Lower lobe of right lung (tissue), 2 donors: ENCODE data around the gene DKK3. TPM values are rescaled to one million over a fixed set of nuclear protein-coding genes. Genes with fewer than 3 reads are reported as not detected.

Experiments
- ATAC-seq, 2 donors: fragments of 200-7000 bp; cut with Tn5 transposase; one replicate each; pipeline ENCODE4 v1.9.1; 2020 to 2022; ENCODE audit warnings: mild to moderate bottlenecking in 2 of 2, moderate library complexity in 2 of 2
- DNase-seq: peaks from one replicate; pipeline ENCODE4 v3.0.0-alpha.2; 2020
- H3K27ac ChIP-seq: fragments of 200-600 bp; one replicate; pipeline ENCODE4 v1.8.0; 2022
- H3K27me3 ChIP-seq: fragments of 200-600 bp; one replicate; pipeline ENCODE4 v1.8.0; 2022; ENCODE audit warnings: low read depth
- H3K36me3 ChIP-seq: fragments of 200-600 bp; one replicate; pipeline ENCODE4 v1.8.0; 2022; ENCODE audit warnings: mild to moderate bottlenecking
- H3K4me1 ChIP-seq: fragments of 200-600 bp; one replicate; pipeline ENCODE4 v1.8.0; 2022
- H3K4me3 ChIP-seq: fragments of 200-600 bp; one replicate; pipeline ENCODE4 v1.8.0; 2022; ENCODE audit warnings: mild to moderate bottlenecking
- H3K9me3 ChIP-seq: fragments of 200-600 bp; one replicate; pipeline ENCODE4 v1.8.0; 2022
- CTCF ChIP-seq: fragments of 200-600 bp; IDR thresholded peaks from one replicate; pipeline ENCODE4 v1.8.0; 2022; ENCODE audit warnings: antibody characterized with exemption, mild to moderate bottlenecking
- intact Hi-C: fragments of 100-400 bp; cut with DNase I; formaldehyde crosslinking; loops from one replicate; pipeline ENCODE4 v1.11.0; 2022
- total RNA-seq: library from RNA; stranded (reverse); fragmentation: NEBNext Ultra II Directional; extraction: Animal tissue kit (Norgen Biotek cat#: 25700); gene quantifications from one replicate; pipeline ENCODE4 v1.2.1, GENCODE V29; 2021
- donor health status: DM: no; HTN: yes; CAD: no; lungs with severe emphysema.

Gene DKK3
- total RNA-seq, 1 donor from 2014 or later, result 111 TPM

DNA sequence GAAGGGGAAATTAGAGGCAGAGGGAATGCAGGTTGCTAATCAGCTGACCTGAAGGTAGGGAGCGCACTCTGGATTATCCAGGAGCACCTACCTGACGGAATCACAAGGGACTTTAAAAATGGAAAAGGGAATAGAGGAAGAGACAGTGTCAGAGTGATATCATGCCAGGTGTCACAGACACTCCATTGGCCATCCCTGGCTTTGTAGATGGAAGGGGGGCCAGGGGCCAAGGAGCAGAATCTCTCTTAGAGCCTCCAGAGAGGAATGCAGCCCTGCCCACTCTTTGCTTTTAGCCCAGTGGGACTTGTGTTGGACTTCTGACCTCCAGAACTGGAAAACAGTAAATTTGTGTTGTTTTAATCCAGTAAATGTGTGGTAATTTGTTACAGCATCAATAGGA lies 37.9 kb downstream of the DKK3 start:
- no peak for TF ChIP-seq CTCF
- no peaks in the 10 kb centered on the region for H3K9me3 ChIP-seq
- no peaks in the 10 kb centered on the region for H3K27me3 ChIP-seq
- intact Hi-C loops, result no loop called here
- H3K27ac ChIP-seq, result no peak overlapping the region
- no peak for DNase-seq
- H3K4me1 ChIP-seq, result peaks cover 30% of the 10 kb centered on the region
- H3K36me3 ChIP-seq, result no peaks in the 10 kb centered on the region
- H3K4me3 ChIP-seq, result no peak overlapping the region
- ATAC-seq, result no peak

GRCh38 chr11:11969380-11970215 lies 38.8 kb downstream of the DKK3 start:
- ATAC-seq, result no peak
- no peak for DNase-seq
- intact Hi-C loops, result no loop called here
- TF ChIP-seq CTCF, result no peak
- Histone ChIP-seq H3K27ac (no peak overlapping the region), H3K9me3 (no peaks in the 10 kb centered on the region), H3K27me3 (no peaks in the 10 kb centered on the region), H3K36me3 (no peaks in the 10 kb centered on the region), H3K4me1 (peaks cover 27% of the 10 kb centered on the region), H3K4me3 (no peak overlapping the region)

DNA sequence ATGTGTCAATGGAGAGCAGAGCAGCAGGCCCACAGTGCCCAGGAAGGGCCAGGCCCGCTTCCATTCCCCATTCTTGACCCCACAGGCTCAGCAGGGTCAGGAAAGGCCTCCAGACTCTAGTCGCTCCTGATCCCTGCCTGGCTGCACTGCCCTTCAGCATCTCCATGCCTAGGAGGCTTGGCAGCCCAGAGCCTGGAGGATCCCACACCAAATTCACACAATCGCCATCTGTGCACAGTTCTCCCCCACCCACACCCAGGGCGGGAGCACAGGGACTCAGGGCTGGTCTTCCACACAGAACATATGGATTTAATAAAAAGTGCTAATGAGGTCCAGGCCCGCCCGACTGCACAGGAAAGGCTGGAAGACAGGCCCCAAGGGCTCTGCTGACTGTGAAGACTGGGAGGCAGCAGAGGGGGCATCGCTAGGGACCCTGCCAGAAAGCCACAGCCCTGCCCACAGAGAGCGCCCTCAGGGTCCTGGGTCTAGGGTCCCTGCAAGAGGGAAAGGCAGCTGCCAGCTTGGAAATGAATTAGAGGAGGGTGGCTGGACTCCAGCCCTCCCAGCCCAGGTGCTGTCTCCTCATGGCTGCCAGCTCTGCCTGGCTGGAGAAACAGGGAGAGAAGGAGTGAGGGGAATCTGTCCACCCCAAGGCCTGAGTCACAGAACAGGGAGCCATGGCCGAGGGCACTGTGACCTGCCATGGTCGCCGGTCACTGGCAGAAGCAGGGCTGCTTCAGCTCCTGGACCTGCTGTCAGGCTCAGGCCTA lies 39.7 kb downstream of the DKK3 start:
- peaks cover 22% of the 10 kb centered on the region for H3K4me1 ChIP-seq
- no peaks in the 10 kb centered on the region for H3K9me3 ChIP-seq
- no peaks in the 10 kb centered on the region for H3K27me3 ChIP-seq
- TF ChIP-seq CTCF, result no peak
- ATAC-seq (no peak), DNase-seq (no peak)
- no peaks in the 10 kb centered on the region for H3K36me3 ChIP-seq
- no peak overlapping the region for H3K27ac ChIP-seq
- H3K4me3 ChIP-seq, result no peak overlapping the region
- intact Hi-C loops, result no loop called here

GRCh38 chr11:11967669-11968510 lies 40.5 kb downstream of the DKK3 start:
- DNase-seq, result no peak
- TF ChIP-seq CTCF, result no peak

More at GRCh38 chr11:11967669-11968510, 40.5 kb downstream of the DKK3 start:
- Histone ChIP-seq H3K36me3 (no peaks in the 10 kb centered on the region), H3K4me1 (peaks cover 14% of the 10 kb centered on the region), H3K9me3 (no peaks in the 10 kb centered on the region), H3K4me3 (no peak overlapping the region), H3K27me3 (no peaks in the 10 kb centered on the region), H3K27ac (no peak overlapping the region)
- intact Hi-C loops, result no loop called here
- no peak for ATAC-seq
